Common myeloid progenitor, CD34-positive (primary cell): ENCODE measurements around the gene C1QL1. TPM values are rescaled to one million over a fixed set of nuclear protein-coding genes. Genes with fewer than 3 reads are reported as not detected.

Source experiments
- CTCF ChIA-PET: fragments of 350-600 bp; sonication (Branson Sonifier 250); formaldehyde crosslinking; loops from one replicate; lab custom pipeline; 2021; ENCODE audit warnings: antibody characterized with exemption; lab: Charles Lee
- POLR2A ChIA-PET: fragments of 350-600 bp; sonication (Branson Sonifier 250); formaldehyde crosslinking; loops from one replicate; lab custom pipeline; 2021; ENCODE audit warnings: antibody characterized with exemption; lab: Charles Lee
- DNase-seq, 3 donors: peaks; one replicate each; pipeline versions ENCODE4 v3.0.0 to v3.0.0-alpha.2; 2013
- H3K27ac ChIP-seq, 2 experiments: 1 replicate in 1 of 2; 2 replicates in 1 of 2; pipeline ENCODE4 v1.7.0; 2013; ENCODE audit warnings: inconsistent platforms in 2 of 2, low read length in 2 of 2, mild to moderate bottlenecking in 2 of 2, low read depth in 1 of 2, moderate library complexity in 1 of 2; ENCODE audit not compliant: severe bottlenecking in 2 of 2, insufficient read depth in 1 of 2, poor library complexity in 1 of 2
- H3K27me3 ChIP-seq, 5 experiments: replicated peaks in 2 of 5; 1 replicate in 3 of 5; 2 replicates in 2 of 5; pipeline versions ENCODE4 v1.6.1 to v1.7.0; 2013; ENCODE audit warnings: low read length in 4 of 5, mild to moderate bottlenecking in 2 of 5, moderate library complexity in 2 of 5, inconsistent platforms in 1 of 5; ENCODE audit not compliant: insufficient read depth in 5 of 5, control insufficient read depth in 4 of 5
- H3K36me3 ChIP-seq, 4 experiments: 1 replicate in 2 of 4; 2 replicates in 2 of 4; pipeline versions ENCODE4 v1.6.1 to v1.7.0; 2013; ENCODE audit warnings: low read length in 3 of 4, control low read depth in 1 of 4, mild to moderate bottlenecking in 1 of 4; ENCODE audit not compliant: control insufficient read depth in 4 of 4, insufficient read depth in 4 of 4
- H3K4me1 ChIP-seq, 4 experiments: 1 replicate in 3 of 4; 2 replicates in 1 of 4; pipeline versions ENCODE4 v1.6.1 to v1.7.1; 2013; ENCODE audit warnings: low read length in 3 of 4, mild to moderate bottlenecking in 3 of 4, control low read depth in 1 of 4, inconsistent platforms in 1 of 4, moderate library complexity in 1 of 4; ENCODE audit not compliant: control insufficient read depth in 4 of 4, insufficient read depth in 4 of 4; ENCODE audit errors: control extremely low read depth in 1 of 4
- H3K4me3 ChIP-seq, 7 experiments: 1 replicate in 4 of 7; 2 replicates in 3 of 7; pipeline versions ENCODE4 v1.5.1 to v1.7.0; 2013; ENCODE audit warnings: mild to moderate bottlenecking in 7 of 7, low read length in 6 of 7, moderate library complexity in 6 of 7, inconsistent platforms in 2 of 7, low read depth in 2 of 7, control low read depth in 1 of 7; ENCODE audit not compliant: insufficient read depth in 4 of 7, control insufficient read depth in 1 of 7; ENCODE audit errors: extremely low read depth in 1 of 7
- H3K9me3 ChIP-seq, 5 experiments: 1 replicate in 4 of 5; 2 replicates in 1 of 5; pipeline versions ENCODE4 v1.6.1 to v1.7.1; 2013; ENCODE audit warnings: low read length in 4 of 5, mild to moderate bottlenecking in 2 of 5, inconsistent platforms in 1 of 5, low read depth in 1 of 5, moderate library complexity in 1 of 5; ENCODE audit not compliant: control insufficient read depth in 4 of 5, insufficient read depth in 2 of 5; ENCODE audit errors: control extremely low read depth in 1 of 5
- WGBS: methylation state at CpG from one replicate; pipeline ENCODE4 v1.1.5; 2013; ENCODE audit not compliant: insufficient coverage; 5-methylcytosine and 5-hydroxymethylcytosine counted together
- polyA plus RNA-seq: library from polyadenylated mRNA; unstranded; fragments of 120-200 nt; gene quantifications from one replicate; pipeline ENCODE4 v1.2.1, GENCODE V29; 2013

Gene C1QL1
- not detected for polyA plus RNA-seq

DNA sequence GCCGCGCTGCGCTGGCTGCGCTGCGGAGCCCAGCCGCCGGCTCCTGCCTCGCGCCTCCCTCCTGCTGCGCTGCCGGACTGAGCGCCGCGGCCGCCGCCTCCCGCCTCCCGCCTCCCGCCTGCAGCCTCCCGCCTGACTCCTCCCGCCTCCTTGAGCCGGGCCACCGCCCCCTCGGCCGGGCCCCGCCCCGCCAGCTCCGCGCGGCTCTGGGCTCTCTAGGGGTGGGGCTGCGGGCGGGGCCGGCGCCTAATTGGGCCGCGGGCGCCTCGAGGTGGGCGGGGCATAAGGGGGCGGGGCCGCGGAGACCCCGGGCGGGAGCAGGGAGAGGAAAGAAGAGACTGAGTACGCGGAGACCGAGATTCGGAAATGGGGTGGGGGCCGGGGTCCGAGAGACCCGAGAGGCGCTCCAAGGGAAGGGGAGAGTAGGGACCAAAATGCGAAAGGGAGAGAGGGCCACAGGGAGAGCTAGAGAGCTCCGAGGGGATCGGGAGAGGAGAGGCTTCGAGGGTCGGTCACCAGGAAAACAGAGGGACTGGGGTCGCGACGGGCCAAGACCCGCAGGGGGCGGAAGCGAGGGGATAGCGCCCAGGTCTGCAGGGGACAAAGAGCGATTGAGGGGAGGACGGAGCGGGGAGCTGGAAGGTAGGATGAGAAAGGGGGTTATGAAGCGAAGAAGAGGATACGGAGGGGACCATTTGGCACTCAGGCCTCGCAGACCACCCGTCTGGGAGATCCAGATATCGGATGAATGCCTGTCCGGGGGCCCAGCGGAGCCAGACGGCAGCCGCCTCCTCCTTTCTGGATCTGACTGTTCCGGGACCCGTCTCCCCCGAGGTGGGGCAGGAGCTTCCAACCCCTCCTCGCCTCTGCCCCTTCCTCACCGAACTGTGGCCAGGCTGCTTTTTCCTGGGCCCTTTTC is at the start of gene C1QL1:
Gene C1QL1 (minus strand): TSS at position 79 of the 919 bp plus-strand sequence. CDS start 255 bp downstream, outside the sequence.
- under 1% methylated on average over 40 of the region's 81 CpGs for WGBS
- H3K4me3 ChIP-seq: peak within 1 kb of the TSS; percentile 6 to 74 (median 41)
- no peak within 1 kb of the TSS for H3K27ac ChIP-seq
- no peaks in the 10 kb centered on the region for H3K9me3 ChIP-seq
- peaks cover 0 to 87% (median 48%) of the 10 kb centered on the region in 5 experiments for H3K27me3 ChIP-seq
- ChIA-PET CTCF (interaction anchor here (1.1 to 1.4 kb wide), 2 partner anchors 20 to 52 kb away, joined by 3 to 4 read pairs; no protein-coding TSS in a partner anchor), POLR2A (interaction anchor here (0.7 kb wide), 1 partner anchor 1024 kb away, joined by 4 read pairs; no protein-coding TSS in a partner anchor)
- H3K36me3 ChIP-seq: no peaks in the 10 kb centered on the region
- peaks cover 0 to 31% (median 23%) of the 10 kb centered on the region in 4 experiments for H3K4me1 ChIP-seq
- DNase-seq: peak; percentile 82 to 89 (median 88)

DNA sequence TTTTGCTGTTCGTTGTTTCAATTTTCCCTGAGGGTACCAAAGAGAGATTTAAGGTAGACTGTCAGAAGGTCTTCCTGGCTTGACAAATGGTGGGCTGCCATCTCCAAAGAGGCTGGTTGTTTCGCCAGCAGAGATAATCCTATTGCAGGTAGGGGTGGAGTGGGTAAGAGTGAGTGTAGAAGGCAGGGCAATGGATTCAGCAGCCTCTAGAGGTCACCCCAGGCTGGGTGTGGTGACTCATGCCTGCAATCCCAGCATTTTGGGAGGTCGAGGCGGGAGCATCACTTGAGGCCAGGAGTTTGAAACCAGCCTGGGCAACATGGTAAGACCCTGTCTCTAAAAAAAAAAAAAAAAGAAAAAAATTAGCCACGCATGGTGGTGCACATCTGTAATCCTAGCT is 48.7 kb upstream of the C1QL1 start:
- Histone ChIP-seq H3K36me3 (no peaks in the 10 kb centered on the region), H3K4me1 (peaks cover 0 to 24% (median 17%) of the 10 kb centered on the region in 4 experiments), H3K27ac (no peak overlapping the region), H3K27me3 (peaks cover 5 to 47% (median 27%) of the 10 kb centered on the region in 5 experiments), H3K9me3 (no peaks in the 10 kb centered on the region), H3K4me3 (no peak overlapping the region)
- CTCF ChIA-PET: interaction anchor here (1.0 kb wide), 2 partner anchors 22 to 40 kb away, joined by 3 read pairs; no protein-coding TSS in a partner anchor
- peak in 1 of 3 donors; percentile 28 for DNase-seq
- POLR2A ChIA-PET: interaction anchor here (0.7 kb wide), 1 partner anchor 35 kb away, joined by 3 read pairs; no protein-coding TSS in a partner anchor
- WGBS: 81% methylated on average over 4 of the region's 5 CpGs

DNA sequence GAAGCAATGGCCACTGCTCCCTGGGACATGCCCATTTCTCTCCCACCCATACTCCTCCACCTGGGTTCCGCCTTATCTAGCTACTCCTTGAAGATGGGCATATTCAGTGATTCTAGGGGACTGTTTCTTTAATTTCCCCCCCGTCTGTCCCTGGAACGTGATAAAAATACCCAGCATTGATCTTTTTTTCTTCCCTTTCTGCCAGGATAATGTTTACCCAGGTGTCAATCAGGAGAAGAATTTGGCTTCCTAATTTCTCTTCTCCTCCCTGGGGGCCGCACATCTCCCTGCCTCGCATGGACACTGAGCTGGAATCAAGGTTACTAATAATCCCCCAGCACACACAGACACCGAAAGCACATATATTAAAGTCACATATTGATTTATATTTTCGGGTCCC is 48.1 kb upstream of the C1QL1 start:
- Histone ChIP-seq H3K9me3 (no peaks in the 10 kb centered on the region), H3K27me3 (peaks cover 5 to 41% (median 22%) of the 10 kb centered on the region in 5 experiments), H3K36me3 (no peaks in the 10 kb centered on the region), H3K4me1 (peaks cover 0 to 18% (median 14%) of the 10 kb centered on the region in 4 experiments), H3K4me3 (no peak overlapping the region), H3K27ac (no peak overlapping the region)
- DNase-seq: no peak
- CTCF ChIA-PET: no interaction called here
- POLR2A ChIA-PET: no interaction called here
- WGBS: 82% methylated on average over 3 of the region's 7 CpGs

DNA sequence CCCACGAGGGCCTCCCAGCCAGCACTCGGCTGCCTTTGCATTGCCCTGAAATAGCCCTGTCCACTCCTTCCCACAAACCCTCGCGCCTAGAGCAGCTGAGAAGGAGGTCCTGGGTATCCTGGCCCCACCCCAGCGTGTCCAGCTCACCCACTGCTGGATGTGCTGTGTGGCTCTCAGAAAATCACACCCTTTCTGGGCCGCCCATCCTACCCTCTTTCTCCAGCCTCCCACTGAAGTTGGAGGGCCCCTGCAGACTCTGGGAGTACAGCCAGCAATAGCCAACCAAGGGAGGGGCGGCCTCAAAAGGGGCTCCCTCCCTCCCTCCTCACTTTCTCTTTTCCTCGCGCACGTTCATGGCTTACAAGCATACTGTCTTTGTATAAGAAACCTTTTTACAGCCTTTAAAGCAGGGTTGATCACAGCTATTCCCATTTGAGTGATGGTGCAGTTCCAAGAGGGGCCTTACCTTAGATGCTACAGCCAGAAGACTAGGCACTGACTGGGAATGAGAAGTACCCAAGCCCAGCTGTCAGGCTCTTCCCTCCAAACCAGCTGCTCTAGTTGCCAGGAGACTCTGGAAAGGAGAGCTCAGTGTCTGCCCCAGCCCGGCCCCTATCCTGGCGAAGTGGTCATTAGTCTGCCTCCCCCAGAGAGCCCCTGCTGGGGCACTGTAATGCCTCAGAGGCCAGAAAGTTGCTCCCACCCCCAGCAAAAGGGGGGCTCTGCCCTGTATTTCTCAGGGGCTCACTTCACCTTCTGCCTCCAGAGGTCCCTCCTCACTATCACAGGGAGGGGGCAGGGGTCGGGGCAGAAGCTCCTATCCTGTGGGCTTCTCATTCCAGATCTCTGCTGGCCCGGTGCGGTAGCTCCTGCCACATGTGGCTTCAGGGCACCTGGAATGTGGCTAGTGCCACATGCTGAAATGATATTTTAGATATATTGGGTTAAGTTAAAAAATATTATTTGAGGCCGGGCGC is 45.2 kb upstream of the C1QL1 start:
- no peak overlapping the region for H3K27ac ChIP-seq
- DNase-seq: no peak
- no peaks in the 10 kb centered on the region for H3K36me3 ChIP-seq
- no peak overlapping the region for H3K4me3 ChIP-seq
- ChIA-PET CTCF (interaction anchor here (1.7 to 2.0 kb wide), 2 partner anchors 9 to 93 kb away, joined by 5 to 6 read pairs; no protein-coding TSS in a partner anchor), POLR2A (no interaction called here)
- peaks cover 0 to 2% (median 0%) of the 10 kb centered on the region in 4 experiments for H3K4me1 ChIP-seq
- 92% methylated on average over 9 of the region's 17 CpGs for WGBS
- peaks cover 0 to 13% (median 10%) of the 10 kb centered on the region in 5 experiments for H3K27me3 ChIP-seq
- no peaks in the 10 kb centered on the region for H3K9me3 ChIP-seq

DNA sequence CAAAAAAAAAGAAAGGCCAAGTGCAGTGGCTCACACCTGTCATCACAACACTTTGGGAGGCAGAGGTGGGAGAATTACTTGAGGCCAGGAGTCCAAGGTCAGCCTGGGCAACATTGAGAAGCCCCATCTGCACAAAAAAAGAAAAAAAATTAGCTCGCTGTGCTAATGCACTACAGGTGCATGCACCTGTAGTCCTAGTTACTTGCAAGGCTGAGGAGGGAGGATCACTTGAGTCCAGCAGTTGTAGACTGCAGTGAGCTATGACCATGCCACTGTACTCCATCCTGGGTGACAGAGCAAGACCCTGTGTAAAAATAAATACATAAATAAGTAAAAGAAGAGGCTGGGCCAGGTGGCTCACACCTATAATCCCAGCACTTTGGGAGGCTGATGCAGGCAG is 43.7 kb upstream of the C1QL1 start:
- peaks cover 0 to 9% (median 3%) of the 10 kb centered on the region in 5 experiments for H3K27me3 ChIP-seq
- no peak for DNase-seq
- 100% methylated on average over 1 of the region's 1 CpG for WGBS
- no peak overlapping the region for H3K4me3 ChIP-seq
- no peaks in the 10 kb centered on the region for H3K9me3 ChIP-seq
- ChIA-PET CTCF (no interaction called here), POLR2A (no interaction called here)
- H3K4me1 ChIP-seq: no peaks in the 10 kb centered on the region
- no peak overlapping the region for H3K27ac ChIP-seq
- H3K36me3 ChIP-seq: no peaks in the 10 kb centered on the region

DNA sequence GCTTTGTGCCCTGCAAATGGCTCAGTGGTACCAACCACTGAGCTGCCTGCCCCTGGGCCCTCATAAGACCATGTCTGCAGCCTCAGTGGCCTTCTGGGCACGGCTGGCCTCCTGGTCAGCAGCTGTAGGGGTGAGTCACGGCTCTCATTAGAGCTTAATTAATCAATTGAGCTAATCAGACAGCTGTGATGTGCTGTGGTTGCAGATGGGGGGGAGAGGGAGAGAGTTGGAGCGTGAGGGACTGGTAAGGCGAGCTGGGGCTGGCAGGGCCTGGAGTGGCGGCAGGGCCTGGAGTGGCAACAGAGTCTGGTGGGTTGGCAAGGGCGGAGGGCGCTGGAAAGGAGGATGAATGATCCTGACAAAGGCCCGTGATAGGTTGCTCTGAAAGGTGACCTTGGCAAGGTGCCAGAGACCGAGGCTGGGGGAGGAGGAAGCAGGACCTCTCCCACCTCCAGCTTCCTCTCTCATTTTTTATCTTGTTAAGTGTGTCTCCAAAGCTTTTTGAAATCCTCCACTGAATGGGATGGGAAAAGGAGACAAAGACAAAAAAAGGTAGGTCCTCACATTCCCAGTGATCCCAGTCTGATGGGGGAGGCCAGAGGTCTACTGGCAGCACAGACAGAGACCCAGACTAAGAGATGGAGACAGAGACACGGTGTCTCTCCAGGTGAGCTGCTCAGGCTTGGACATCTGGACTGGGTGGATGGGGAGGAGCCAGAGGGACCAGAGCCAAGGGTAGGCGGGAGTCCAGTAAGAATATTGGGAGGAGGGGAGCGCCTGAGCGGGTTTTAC is 41.8 kb upstream of the C1QL1 start:
- no peak overlapping the region for H3K4me3 ChIP-seq
- H3K27me3 ChIP-seq: peaks cover 0 to 13% (median 0%) of the 10 kb centered on the region in 5 experiments
- H3K27ac ChIP-seq: no peak overlapping the region
- ChIA-PET CTCF (interaction anchor here (0.5 to 2.3 kb wide), 4 partner anchors 10 to 139 kb away, joined by 3 to 10 read pairs (median 3); no protein-coding TSS in a partner anchor), POLR2A (no interaction called here)
- 97% methylated on average over 8 of the region's 13 CpGs for WGBS
- no peaks in the 10 kb centered on the region for H3K4me1 ChIP-seq
- no peak for DNase-seq
- H3K36me3 ChIP-seq: no peaks in the 10 kb centered on the region
- no peaks in the 10 kb centered on the region for H3K9me3 ChIP-seq
